CD8-positive, alpha-beta memory T cell (primary cell): Measurements from ENCODE around the gene MT3. TPM values are rescaled to one million over a fixed set of nuclear protein-coding genes. Genes with fewer than 3 reads are reported as not detected.
A peak's percentile ranks its signal among the peaks of the same experiment; 100 is the strongest.

Experiments
- CTCF ChIA-PET: fragments of 350-600 bp; sonication (Branson Sonifier 250); formaldehyde crosslinking; loops from one replicate; lab custom pipeline; 2021; ENCODE audit warnings: antibody characterized with exemption; lab: Charles Lee
- POLR2A ChIA-PET: fragments of 350-600 bp; sonication (Branson Sonifier 250); formaldehyde crosslinking; loops from one replicate; lab custom pipeline; 2021; ENCODE audit warnings: antibody characterized with exemption; lab: Charles Lee
- DNase-seq, 5 donors: peaks; one replicate each; pipeline versions ENCODE4 v3.0.0 to v3.0.0-alpha.2; 2020 to 2022; ENCODE audit warnings: mixed read lengths in 1 of 5
- H3K27ac ChIP-seq: one replicate; pipeline ENCODE4 v1.7.0; 2013; ENCODE audit warnings: low read depth, mild to moderate bottlenecking, low read length, moderate library complexity
- H3K27me3 ChIP-seq: 2 replicates; pipeline ENCODE4 v1.7.0; 2013; ENCODE audit warnings: low read length, mild to moderate bottlenecking; ENCODE audit not compliant: insufficient read depth, poor library complexity, severe bottlenecking
- H3K36me3 ChIP-seq: 2 replicates; pipeline ENCODE4 v1.7.0; 2013; ENCODE audit warnings: mild to moderate bottlenecking, low read length, moderate library complexity; ENCODE audit not compliant: insufficient read depth
- H3K4me1 ChIP-seq: 2 replicates; pipeline ENCODE4 v1.7.0; 2013; ENCODE audit warnings: mild to moderate bottlenecking, low read length, moderate library complexity; ENCODE audit not compliant: insufficient read depth
- H3K4me3 ChIP-seq: 2 replicates; pipeline ENCODE4 v1.7.0; 2013; ENCODE audit warnings: mild to moderate bottlenecking, low read length
- H3K9me3 ChIP-seq: 2 replicates; pipeline ENCODE4 v1.7.0; 2013; ENCODE audit warnings: mild to moderate bottlenecking, low read length
- H3K27ac Mint-ChIP-seq, 8 donors: one replicate each; pipeline ENCODE4 v1.8.0; 2020 to 2021; ENCODE audit warnings: mixed read lengths in 8 of 8, mild to moderate bottlenecking in 6 of 8, inconsistent platforms in 3 of 8, moderate library complexity in 3 of 8
- H3K27me3 Mint-ChIP-seq, 2 donors: one replicate each; pipeline ENCODE4 v1.8.0; 2020 to 2021; ENCODE audit warnings: mixed read lengths in 2 of 2, mild to moderate bottlenecking in 1 of 2, moderate library complexity in 1 of 2
- H3K36me3 Mint-ChIP-seq, 3 donors: one replicate each; pipeline ENCODE4 v1.8.0; 2020 to 2021; ENCODE audit warnings: mixed read lengths in 3 of 3, inconsistent platforms in 1 of 3, mild to moderate bottlenecking in 1 of 3
- H3K4me1 Mint-ChIP-seq, 3 donors: one replicate each; pipeline ENCODE4 v1.8.0; 2020 to 2021; ENCODE audit warnings: mixed read lengths in 3 of 3, inconsistent platforms in 1 of 3, mild to moderate bottlenecking in 1 of 3
- H3K4me3 Mint-ChIP-seq, 7 donors: one replicate each; pipeline ENCODE4 v1.8.0; 2020 to 2021; ENCODE audit warnings: mixed read lengths in 7 of 7, mild to moderate bottlenecking in 6 of 7, moderate library complexity in 4 of 7, inconsistent platforms in 2 of 7
- H3K9me3 Mint-ChIP-seq, 5 donors: one replicate each; pipeline ENCODE4 v1.8.0; 2020 to 2022; ENCODE audit warnings: mixed read lengths in 5 of 5, mild to moderate bottlenecking in 3 of 5, moderate library complexity in 2 of 5, inconsistent platforms in 1 of 5
- polyA plus RNA-seq: library from polyadenylated mRNA; unstranded; fragments of 300-500 nt; fragmentation: Illumina TruSeq; gene quantifications from one replicate; pipeline ENCODE4 v1.2.3, GENCODE V29; 2021
- total RNA-seq, 2 experiments: library from RNA; stranded (reverse); gene quantifications; one replicate each; pipeline ENCODE4 v1.2.3, GENCODE V29; 2021

Gene MT3
- total and polyA plus RNA-seq, 3 experiments from 2014 or later: 0.94 to 0.99 TPM; not detected in 1

DNA sequence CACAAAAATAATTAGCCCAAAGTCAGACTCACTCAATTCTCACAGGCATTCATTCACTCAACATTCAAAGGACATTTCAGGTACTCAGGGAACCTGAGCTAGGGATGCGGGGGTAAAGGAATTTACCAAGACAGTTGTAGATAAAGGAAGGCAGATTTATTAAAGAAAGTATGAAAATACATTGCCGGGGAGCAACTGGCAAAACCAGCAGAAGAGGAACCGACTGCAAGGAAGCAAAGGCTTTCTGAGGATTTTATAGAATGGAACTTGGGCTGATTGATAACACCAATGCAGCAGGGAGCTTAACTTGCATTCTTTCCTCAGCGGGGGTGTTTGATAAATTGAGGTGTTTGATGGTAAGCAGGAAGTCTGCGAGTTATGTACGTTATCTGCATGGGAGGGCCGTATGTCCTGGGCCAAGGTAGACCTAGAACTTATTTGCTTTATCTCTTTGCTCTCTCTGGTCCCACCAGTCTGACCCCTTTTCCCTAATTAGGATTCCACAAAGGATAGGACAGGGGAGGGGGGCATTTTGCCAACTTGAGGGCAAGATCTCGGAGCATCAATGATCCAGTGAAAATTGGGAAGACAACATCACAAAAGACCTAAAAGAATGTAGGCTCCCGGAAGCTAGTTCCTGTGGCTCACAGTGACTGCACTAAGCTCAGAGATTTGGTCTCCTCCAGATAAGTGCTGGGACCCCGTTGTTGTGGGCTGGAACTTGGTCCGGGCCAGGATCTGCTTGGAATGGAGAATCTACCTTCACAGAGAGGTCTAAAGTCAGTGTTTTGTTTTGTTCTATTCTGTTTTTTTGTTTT is 5.8 kb upstream of the MT3 start:
- CTCF ChIA-PET: interaction anchor here (1.1 to 2.0 kb wide), 2 partner anchors 18 to 119 kb away, joined by 3 to 8 read pairs; no protein-coding TSS in a partner anchor

DNA sequence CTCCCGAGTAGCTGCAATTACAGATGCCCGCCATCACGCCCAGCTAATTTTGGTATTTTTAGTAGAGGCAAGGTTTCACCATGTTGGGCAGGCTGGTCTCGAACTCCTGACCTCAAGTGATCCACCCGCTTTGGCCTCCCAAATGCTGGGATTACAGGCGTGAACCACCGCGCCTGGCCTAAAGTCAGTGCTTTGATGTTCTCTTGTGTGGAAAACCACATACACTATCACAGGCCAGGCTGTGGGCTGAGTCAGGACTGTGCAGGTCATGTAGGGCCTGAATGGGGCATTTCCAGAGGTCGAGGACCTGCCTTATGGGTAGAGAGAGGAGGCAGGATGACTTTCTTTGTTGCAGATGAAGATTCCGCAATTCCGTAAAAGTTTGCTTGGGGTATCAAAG is 5.1 kb upstream of the MT3 start:
- Histone ChIP-seq H3K9me3 (no peaks in the 10 kb centered on the region), H3K27me3 (peaks cover 8% of the 10 kb centered on the region), H3K4me3 (no peak overlapping the region), H3K36me3 (no peaks in the 10 kb centered on the region), H3K4me1 (no peaks in the 10 kb centered on the region), H3K27ac (no peak overlapping the region)
- Mint-ChIP-seq H3K36me3 (no peaks in the 10 kb centered on the region), H3K27me3 (peaks cover 13 to 36% of the 10 kb centered on the region in 2 donors), H3K4me3 (no peak overlapping the region), H3K9me3 (no peaks in the 10 kb centered on the region), H3K27ac (no peak overlapping the region), H3K4me1 (peaks cover 3 to 5% (median 4%) of the 10 kb centered on the region in 3 donors)
- POLR2A ChIA-PET: interaction anchor here (0.6 kb wide), 1 partner anchor 94 kb away, joined by 4 read pairs; no protein-coding TSS in a partner anchor
- DNase-seq: no peak
- CTCF ChIA-PET: interaction anchor here (0.8 to 2.0 kb wide), 3 partner anchors 17 to 118 kb away, joined by 3 to 8 read pairs (median 3); no protein-coding TSS in a partner anchor

More for the DNA sequence above, 5.8 kb upstream of the MT3 start:
- Mint-ChIP-seq H3K9me3 (no peaks in the 10 kb centered on the region), H3K4me3 (no peak overlapping the region), H3K4me1 (no peaks in the 10 kb centered on the region), H3K36me3 (no peaks in the 10 kb centered on the region), H3K27me3 (peaks cover 10 to 31% of the 10 kb centered on the region in 2 donors), H3K27ac (no peak overlapping the region)
- H3K36me3 ChIP-seq: no peaks in the 10 kb centered on the region
- H3K4me3 ChIP-seq: no peak overlapping the region
- no peaks in the 10 kb centered on the region for H3K4me1 ChIP-seq
- no peaks in the 10 kb centered on the region for H3K9me3 ChIP-seq
- POLR2A ChIA-PET: no interaction called here
- no peak for DNase-seq
- H3K27ac ChIP-seq: no peak overlapping the region
- peaks cover 3% of the 10 kb centered on the region for H3K27me3 ChIP-seq

DNA sequence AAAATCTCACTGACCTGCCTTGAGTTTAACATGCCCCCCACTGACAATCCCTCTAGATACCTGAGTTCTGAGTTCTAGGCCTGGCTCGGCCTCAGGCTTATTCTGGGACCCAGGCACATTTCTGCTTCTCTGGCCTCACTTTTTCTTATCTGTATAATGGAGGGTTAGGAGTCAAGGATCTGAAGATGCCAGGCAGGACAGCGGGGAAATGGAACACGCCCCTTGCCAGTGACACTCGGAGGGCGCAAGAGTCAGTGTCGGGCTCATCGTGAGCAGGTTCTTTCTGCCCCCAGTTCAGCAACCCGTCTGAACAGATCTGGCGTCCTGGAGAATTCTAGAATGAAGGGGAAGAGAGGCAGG is 567 bp upstream of the MT3 start:
- ChIA-PET CTCF (no interaction called here), POLR2A (no interaction called here)
- DNase-seq: no peak
- peaks cover 32 to 59% of the 10 kb centered on the region in 2 donors for H3K27me3 Mint-ChIP-seq
- H3K4me3 Mint-ChIP-seq: peak overlapping the region; percentile 72 to 89 (median 83)
- H3K9me3 ChIP-seq: no peaks in the 10 kb centered on the region
- H3K27ac ChIP-seq: no peak overlapping the region
- no peaks in the 10 kb centered on the region for H3K9me3 Mint-ChIP-seq
- H3K4me3 ChIP-seq: peak overlapping the region; percentile 22
- peaks cover 8 to 17% (median 9%) of the 10 kb centered on the region in 3 donors for H3K4me1 Mint-ChIP-seq
- H3K27me3 ChIP-seq: peaks cover 23% of the 10 kb centered on the region
- H3K36me3 ChIP-seq: no peaks in the 10 kb centered on the region
- peaks cover 3% of the 10 kb centered on the region for H3K4me1 ChIP-seq
- peaks cover 0 to 3% (median 0%) of the 10 kb centered on the region in 3 donors for H3K36me3 Mint-ChIP-seq
- peak overlapping the region in 2 of 8 donors; percentile 60 to 71 for H3K27ac Mint-ChIP-seq

DNA sequence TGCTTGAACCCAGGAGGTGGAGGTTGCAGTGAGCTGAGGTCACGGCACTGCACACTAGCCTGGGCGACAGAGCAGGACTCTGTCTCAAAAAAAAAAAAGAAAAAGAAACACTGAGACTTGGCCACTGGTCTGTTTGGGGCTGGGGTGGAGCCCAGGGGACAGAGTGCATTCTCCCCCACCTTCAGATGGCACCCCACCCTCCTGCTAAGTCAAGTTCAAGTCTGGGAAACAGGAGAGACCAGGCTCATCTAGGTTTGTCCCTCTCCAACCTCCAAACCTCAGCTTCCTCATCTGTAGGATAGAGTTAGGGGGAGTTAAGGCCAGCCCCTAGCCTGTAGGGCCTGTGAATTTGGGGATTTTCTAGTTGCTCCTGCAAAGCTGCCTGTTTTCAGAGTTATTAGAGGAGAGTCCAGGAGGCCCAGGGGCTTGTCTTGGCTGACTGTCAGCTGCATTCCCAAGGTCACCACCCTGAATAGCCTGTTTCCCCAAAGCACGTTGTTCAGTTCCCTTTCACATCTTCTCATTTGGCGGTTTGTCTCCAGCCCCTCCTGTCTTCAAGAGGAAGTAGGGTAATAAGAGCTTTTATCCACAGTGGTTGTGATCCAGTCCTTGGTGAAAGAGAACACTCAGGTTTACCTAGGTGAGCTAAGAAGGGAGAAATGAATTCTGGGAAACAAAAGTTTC is 2.2 kb downstream of the MT3 start:
- Histone ChIP-seq H3K27ac (no peak overlapping the region), H3K4me3 (no peak overlapping the region), H3K4me1 (peaks cover 3% of the 10 kb centered on the region), H3K9me3 (no peaks in the 10 kb centered on the region), H3K36me3 (no peaks in the 10 kb centered on the region), H3K27me3 (peaks cover 20% of the 10 kb centered on the region)
- no peak overlapping the region for H3K27ac Mint-ChIP-seq
- no peak overlapping the region for H3K4me3 Mint-ChIP-seq
- H3K36me3 Mint-ChIP-seq: peaks cover 0 to 3% (median 0%) of the 10 kb centered on the region in 3 donors
- peaks cover 8 to 17% (median 9%) of the 10 kb centered on the region in 3 donors for H3K4me1 Mint-ChIP-seq
- ChIA-PET POLR2A (no interaction called here), CTCF (interaction anchor here (1.1 to 1.8 kb wide), 4 partner anchors 9 to 110 kb away, joined by 3 to 11 read pairs (median 3); no protein-coding TSS in a partner anchor)
- H3K27me3 Mint-ChIP-seq: peaks cover 32 to 46% of the 10 kb centered on the region in 2 donors
- DNase-seq: no peak
- no peaks in the 10 kb centered on the region for H3K9me3 Mint-ChIP-seq

DNA sequence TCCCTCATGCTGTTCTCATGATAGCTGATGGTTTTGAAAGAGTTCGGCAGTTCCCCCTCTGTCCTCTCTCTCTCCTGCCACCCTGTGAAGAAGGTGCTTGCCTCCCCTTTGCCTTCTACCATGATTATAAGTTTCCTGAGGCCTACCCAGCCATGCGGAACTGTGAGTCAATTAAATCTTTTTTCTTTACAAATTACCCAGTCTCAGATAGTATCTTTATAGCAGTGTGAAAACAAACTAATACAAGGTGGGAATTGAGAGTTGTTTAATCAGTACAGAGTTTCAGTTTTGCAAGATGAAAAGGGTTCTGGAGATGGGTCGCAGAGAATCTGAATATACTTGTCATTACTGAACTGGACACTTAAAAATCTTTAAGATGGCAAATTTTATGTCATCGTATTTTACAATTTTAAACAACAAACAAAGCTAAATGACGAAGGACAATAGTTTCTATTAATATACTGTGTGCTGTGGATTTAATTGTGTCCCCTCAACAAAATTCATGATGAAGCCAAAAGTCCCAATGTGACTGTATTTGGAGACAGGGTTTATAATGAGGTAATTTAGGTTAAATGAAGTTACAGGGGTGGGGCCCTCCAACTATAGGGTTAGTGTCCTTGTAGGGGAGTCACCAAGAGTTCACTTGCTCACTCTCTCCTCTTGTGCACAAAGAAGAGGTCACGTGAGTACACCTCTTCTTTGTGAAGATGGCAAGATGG is 4.4 kb downstream of the MT3 start:
- Histone ChIP-seq H3K27me3 (peaks cover 19% of the 10 kb centered on the region), H3K4me1 (peaks cover 3% of the 10 kb centered on the region), H3K27ac (no peak overlapping the region), H3K36me3 (no peaks in the 10 kb centered on the region), H3K9me3 (no peaks in the 10 kb centered on the region), H3K4me3 (no peak overlapping the region)
- peaks cover 0 to 3% (median 0%) of the 10 kb centered on the region in 3 donors for H3K36me3 Mint-ChIP-seq
- no peak overlapping the region for H3K27ac Mint-ChIP-seq
- no peak for DNase-seq
- H3K4me3 Mint-ChIP-seq: no peak overlapping the region
- peaks cover 25 to 34% of the 10 kb centered on the region in 2 donors for H3K27me3 Mint-ChIP-seq
- no peaks in the 10 kb centered on the region for H3K9me3 Mint-ChIP-seq
- peaks cover 7 to 15% (median 8%) of the 10 kb centered on the region in 3 donors for H3K4me1 Mint-ChIP-seq
- POLR2A ChIA-PET: no interaction called here
- CTCF ChIA-PET: no interaction called here

DNA sequence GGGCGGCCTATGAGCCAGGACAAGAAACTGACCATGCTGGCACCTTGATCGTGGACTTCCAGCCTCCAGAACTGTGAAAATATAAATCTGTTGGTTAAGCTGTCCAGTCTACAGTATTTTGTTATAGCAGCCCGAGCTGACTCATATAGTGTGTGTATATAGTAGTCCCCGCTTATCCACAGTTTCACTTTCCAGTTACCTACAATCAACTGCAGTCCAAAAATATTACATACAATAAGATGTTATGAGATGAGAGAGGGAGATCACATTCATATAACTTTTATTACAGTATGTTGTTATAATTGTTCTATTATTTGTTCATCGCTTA is 4.9 kb downstream of the MT3 start:
- Histone ChIP-seq H3K36me3 (no peaks in the 10 kb centered on the region), H3K27me3 (peaks cover 15% of the 10 kb centered on the region), H3K4me1 (peaks cover 3% of the 10 kb centered on the region), H3K9me3 (no peaks in the 10 kb centered on the region), H3K4me3 (no peak overlapping the region), H3K27ac (no peak overlapping the region)
- no peak overlapping the region for H3K27ac Mint-ChIP-seq
- H3K4me3 Mint-ChIP-seq: no peak overlapping the region
- H3K9me3 Mint-ChIP-seq: no peaks in the 10 kb centered on the region
- H3K4me1 Mint-ChIP-seq: peaks cover 4 to 11% (median 6%) of the 10 kb centered on the region in 3 donors
- POLR2A ChIA-PET: no interaction called here
- H3K36me3 Mint-ChIP-seq: peaks cover 0 to 3% (median 0%) of the 10 kb centered on the region in 3 donors
- DNase-seq: no peak
- peaks cover 26 to 31% of the 10 kb centered on the region in 2 donors for H3K27me3 Mint-ChIP-seq
- CTCF ChIA-PET: no interaction called here

DNA sequence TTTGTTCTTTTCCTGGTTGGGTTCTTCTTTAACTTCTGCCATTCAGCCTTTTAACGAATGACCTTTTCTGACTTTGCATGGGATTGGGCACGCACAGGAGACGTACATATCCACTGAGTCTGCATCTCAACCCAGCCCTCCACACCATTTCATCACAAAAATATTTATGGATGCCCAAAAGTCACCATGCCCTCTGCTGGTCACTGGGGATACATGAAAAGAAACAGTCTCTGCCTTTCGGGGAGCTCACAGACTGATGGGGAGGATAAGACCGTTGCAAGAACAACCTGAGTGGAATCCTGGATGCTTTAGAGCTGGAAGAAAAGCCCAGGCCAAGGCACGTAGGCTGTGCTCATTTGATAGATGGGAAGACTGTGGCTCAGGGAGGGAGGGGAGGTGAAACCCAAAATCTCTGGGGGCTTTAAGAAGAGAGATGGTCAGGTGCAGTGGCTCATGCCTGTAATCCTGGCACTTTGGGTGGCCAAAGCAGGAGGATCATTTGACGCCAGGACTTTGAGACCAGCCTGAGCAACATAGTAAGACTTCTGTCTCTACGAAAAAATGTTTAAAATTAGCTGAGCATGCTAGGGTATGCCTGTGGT is 11.2 kb downstream of the MT3 start:
- Mint-ChIP-seq H3K9me3 (no peaks in the 10 kb centered on the region), H3K4me3 (no peak overlapping the region), H3K27me3 (peaks cover 8 to 10% of the 10 kb centered on the region in 2 donors), H3K36me3 (no peaks in the 10 kb centered on the region), H3K4me1 (peaks cover 0 to 6% (median 5%) of the 10 kb centered on the region in 3 donors), H3K27ac (no peak overlapping the region)
- Histone ChIP-seq H3K27me3 (no peaks in the 10 kb centered on the region), H3K36me3 (no peaks in the 10 kb centered on the region), H3K27ac (no peak overlapping the region), H3K9me3 (no peaks in the 10 kb centered on the region), H3K4me1 (no peaks in the 10 kb centered on the region), H3K4me3 (no peak overlapping the region)
- peak in 2 of 5 donors; percentile 31 to 60 for DNase-seq
- CTCF ChIA-PET: interaction anchor here (0.6 to 2.8 kb wide), 22 partner anchors 9 to 1132 kb away, joined by 3 to 15 read pairs (median 4); partner anchors contain the start of genes BBS2 and MT1E
- POLR2A ChIA-PET: interaction anchor here (0.6 kb wide), 1 partner anchor 86 kb away, joined by 3 read pairs; no protein-coding TSS in a partner anchor
